ENCODE measurements around the gene AXDND1.
A peak's percentile ranks its signal among the peaks of the same experiment; 100 is the strongest.
"Not testable (repeated sequence)": the region's sequence is repeated elsewhere in the genome, so short reads cannot be mapped to it uniquely, and the experiment has no call there.

Gene AXDND1, protein sequence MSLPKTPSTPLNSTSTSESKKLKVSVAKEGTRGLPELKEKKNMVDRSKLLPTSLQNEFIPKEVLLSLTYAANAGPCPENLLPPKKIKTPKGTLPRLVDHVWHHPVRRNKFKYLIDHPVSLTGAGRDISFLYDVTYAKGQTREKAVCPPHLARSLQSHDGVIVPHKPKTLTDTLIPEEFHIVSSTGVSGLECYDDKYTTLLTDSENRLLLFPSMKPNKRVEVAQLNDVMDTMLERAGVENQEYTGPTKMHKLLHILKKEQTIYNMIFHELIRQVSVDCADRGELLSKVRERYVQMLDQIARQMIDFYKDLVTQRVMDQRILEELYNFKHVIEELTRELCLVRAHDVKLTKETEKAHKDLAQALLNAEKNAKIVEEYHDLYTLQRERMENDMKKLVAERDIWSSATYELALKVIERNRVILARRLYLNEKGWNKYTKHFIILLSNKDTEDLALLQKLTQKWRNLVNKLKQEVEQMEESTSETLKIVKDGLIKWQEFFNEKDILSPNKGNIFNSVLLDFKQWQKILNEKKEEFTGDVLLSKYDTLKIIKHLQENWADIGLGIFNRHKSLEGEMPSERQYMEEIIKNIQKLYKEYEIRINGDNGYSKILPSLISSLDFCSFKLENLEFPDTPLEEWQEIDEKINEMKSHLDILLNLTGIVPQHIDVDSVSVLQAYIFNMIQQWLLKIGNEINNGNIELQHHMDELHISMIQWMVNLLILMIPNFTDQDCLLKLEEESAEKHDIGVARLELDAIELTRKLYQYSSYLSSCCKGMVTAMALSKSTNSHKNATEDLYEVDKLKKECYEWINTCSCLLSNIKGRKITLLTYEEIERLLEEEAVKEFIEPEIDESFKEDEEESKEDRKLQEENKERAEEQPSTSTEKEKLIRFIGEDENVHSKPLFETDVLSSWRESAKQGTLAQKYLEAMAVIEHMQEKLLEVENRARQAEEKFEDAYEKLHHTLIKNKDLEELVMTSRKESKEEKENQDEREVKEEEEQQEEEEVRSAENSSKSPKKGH

DNA sequence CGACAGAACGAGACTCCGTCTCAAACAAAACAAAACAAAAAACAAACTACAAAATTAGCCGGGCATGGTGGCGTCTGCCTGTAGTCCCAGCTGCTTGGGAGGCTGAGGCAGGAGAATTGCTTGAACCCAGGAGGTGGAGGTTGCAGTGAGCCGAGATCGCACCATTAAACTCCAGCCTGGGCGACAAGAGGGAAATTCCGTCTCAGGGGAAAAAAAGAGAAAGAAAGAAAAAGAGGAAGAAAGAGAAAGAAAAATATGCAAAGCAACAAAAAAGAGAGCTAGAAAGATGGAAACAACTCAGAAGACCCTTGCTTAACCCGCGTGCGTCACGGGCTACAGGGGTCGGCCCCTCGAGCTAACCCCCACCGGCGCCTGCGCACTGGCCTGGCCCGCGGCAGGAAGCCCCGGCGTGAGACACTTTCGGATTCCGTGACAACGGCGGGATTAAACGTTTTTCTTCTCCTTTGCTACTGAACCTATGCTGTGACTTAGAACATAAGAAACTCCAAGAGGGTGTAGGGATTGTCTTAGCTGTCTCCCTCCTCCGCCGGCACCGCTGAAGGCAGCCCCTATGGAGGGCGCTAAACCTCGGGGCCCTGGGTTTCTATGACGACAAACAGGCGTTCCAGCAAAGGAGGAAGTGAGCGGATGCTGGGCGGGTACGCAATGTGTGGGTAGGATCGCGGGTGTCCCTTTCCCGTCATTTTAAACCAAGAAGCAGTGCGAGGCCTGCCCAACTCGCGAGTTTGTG, at the start of gene AXDND1:
Gene AXDND1 (plus strand): TSS at position 630 of the 751 bp plus-strand sequence. CDS start 539 bp downstream, outside the sequence.
- peak; percentile 86 for DNase-seq (ENCODE audit: low read depth)

- no peak for DNase-seq (ENCODE audit: low read depth)
Measured at GRCh38 chr1:179318491-179318890, 47.3 kb upstream of the AXDND1 start.

GRCh38 chr1:179321533-179322216, 44.1 kb upstream of the AXDND1 start:
- DNase-seq (ENCODE audit: low read depth): no peak

GRCh38 chr1:179322557-179322956, 43.2 kb upstream of the AXDND1 start:
- DNase-seq (ENCODE audit: low read depth): no peak

DNA sequence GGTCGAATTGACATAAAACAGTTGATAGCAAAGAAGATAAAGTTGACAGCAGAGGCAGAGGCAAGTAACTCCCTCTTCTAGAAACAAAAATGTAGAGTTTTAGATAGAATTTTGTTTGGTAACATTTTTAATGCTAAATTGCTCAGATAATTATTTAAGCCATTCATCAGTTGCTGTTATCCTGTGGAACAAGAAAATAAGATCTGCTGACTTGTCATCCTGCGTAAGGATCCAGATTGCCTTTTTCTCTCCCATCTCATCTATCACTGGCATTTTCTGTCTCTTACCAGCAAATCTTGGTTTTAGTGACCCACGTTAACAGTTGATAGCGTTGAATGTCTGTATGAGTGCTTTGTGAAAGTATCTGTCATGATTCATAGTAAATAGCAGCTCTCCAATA, 42.3 kb upstream of the AXDND1 start:
- DNase-seq (ENCODE audit: low read depth): no peak

DNA sequence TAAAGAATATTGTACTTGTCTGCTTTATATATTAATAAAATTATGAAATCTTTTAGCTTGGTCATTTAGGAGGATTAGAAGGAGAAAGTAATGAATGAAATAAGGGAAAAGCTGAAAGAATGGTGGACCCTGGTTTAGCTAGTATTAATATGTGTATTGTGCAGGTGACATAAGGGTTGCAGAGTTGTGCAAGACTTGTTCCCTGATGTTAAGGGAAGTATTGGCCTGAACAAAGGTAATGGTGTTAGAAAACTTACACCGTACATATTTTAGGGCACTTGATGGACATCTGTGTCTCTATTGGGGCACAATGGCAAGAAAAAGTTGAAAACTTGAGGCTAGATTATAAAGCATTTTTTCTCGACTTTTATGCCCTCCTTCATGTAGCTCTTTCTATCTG, 39.9 kb upstream of the AXDND1 start:
- no peak for DNase-seq (ENCODE audit: low read depth)

DNA sequence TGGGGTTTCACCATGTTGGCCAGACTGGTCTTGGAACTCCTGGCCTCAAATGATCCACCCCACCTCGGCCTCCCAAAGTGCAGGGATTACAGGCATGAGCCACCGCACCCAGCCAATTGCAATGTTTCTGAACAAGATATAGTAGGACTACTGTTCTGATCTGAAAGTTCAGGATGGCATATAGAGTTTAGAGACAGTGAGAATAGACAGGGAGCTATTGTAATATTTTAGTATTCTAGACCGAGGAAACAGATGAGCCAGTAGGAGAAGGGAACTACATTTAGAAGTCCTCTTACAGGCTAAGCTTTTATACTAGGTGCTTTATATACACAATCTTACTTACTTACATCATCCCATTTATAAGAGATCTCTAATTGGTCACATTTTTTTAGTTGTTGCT, 39.0 kb upstream of the AXDND1 start:
- no peak for DNase-seq (ENCODE audit: low read depth)

GRCh38 chr1:179327196-179327595, 38.6 kb upstream of the AXDND1 start:
- no peak for DNase-seq (ENCODE audit: low read depth)

DNA sequence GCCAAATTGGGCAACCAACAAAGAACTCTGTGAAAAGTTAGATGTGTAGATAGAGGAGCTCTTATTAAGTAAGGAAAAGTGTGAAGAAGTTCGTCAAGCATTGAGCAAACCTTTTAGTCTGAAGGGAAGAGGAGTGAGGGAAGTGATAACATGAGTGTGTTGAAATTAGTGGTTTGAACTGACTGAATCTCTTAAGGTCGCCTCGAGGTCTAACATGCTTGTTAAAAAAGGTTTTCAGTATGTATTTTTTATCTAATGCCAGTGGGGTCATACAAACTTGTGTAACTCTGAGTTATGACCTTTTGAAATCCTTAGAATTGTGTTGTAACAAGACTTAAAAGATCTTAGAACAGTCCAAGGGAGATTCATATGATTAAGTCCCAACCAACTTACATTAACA, 38.1 kb upstream of the AXDND1 start:
- no peak for DNase-seq (ENCODE audit: low read depth)

DNA sequence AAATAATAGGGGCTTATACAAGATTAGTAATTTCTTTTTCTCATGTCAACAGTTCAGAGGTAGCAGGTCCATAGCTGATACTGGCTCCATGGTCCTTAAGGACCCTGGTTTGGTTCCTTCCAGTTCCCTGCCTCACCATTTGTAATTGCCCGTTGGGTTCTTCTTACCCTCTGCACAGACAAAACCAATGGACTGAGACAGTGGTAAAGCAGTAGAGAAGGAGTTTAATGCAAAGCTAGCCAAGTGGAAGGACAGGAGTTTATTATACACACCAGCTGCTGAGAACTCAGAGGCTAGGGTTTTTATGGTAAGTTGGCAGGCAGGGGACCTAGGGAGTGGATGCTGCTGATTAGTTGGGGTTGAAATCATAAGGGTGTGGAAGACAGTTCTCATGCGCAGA, 35.9 kb upstream of the AXDND1 start:
- DNase-seq (ENCODE audit: low read depth): no peak

DNA sequence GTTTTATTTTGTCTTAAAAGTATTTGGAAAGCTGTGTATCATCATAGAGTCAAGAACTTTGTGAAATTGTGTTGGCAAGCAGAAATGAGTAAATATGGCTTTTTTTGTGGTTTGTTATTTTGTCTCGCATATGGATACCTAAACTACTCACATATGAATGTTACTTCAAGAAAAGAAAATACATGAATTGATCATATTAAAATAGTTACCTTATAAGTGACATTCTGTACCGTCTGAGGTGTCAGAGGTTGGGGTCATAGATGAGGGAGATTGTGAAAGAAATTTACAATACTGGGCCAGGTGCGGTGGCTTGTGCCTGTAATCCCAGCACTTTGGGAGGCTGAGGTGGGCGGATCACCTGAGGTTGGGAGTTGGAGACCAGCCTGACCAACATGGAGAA, 31.3 kb upstream of the AXDND1 start:
- DNase-seq (ENCODE audit: low read depth): no peak

DNA sequence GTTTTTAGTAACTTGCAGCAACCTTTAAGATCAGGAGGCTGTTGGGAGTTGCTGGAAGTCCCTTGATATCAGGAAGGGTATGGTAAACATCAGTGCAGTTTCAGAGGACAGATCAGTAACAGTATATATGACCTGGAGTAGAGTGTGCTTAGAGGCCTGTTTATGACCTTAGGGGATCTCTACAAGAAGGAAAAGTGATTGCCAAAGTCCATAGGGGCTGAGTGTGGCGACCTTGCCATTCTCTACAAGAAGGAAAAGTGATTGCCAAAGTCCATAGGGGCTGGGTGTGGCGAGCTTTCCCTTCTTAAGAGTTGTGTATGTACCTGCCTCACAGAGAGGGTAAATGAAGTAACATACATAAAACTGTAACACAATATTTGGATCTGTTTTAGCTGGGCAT, 28.5 kb upstream of the AXDND1 start:
- no peak for DNase-seq (ENCODE audit: low read depth)

DNA sequence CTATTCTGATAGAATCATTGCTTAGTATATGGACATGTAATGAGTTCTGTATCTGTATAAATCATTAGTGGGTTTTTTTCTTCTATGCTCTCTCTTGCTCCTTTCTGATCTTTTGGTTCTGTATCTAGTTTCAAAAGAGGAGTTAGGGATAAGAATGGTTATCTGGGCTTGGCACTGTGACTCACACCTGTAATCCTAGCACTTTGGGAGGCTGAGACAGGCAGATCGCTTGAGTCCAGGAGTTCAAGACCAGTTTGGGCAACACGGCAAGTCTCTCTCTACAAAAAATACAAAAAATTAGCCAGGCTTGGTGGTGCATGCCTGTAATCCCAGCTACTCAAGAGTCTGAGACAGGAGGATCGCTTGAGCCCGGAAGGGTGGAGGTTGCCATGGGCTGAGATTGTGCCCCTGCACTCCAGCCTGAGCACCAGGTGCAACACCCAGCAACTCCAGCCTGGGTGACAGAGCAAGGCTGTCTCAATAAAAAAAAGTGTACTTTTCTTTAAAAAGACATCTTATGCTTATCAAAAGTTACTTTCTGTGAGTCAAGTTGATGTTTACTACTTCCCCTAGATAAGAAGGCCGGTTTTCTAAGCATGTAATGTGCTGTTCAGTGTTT, 27.7 kb upstream of the AXDND1 start:
- no peak for DNase-seq (ENCODE audit: low read depth)

DNA sequence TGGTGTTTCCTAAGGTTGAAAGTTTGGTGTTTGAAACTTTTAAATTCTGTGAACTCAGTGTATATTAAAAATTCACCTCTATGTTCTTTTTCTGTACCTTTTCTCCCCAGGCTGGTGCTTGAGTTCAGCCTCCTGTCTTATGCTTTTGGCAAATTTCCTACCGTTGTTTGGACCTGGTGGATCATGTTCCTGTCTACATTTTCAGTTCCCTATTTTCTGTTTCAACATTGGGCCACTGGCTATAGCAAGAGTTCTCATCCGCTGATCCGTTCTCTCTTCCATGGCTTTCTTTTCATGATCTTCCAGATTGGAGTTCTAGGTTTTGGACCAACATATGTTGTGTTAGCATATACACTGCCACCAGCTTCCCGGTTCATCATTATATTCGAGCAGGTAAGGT, 24.9 kb upstream of the AXDND1 start:
- no peak for DNase-seq (ENCODE audit: low read depth)

DNA sequence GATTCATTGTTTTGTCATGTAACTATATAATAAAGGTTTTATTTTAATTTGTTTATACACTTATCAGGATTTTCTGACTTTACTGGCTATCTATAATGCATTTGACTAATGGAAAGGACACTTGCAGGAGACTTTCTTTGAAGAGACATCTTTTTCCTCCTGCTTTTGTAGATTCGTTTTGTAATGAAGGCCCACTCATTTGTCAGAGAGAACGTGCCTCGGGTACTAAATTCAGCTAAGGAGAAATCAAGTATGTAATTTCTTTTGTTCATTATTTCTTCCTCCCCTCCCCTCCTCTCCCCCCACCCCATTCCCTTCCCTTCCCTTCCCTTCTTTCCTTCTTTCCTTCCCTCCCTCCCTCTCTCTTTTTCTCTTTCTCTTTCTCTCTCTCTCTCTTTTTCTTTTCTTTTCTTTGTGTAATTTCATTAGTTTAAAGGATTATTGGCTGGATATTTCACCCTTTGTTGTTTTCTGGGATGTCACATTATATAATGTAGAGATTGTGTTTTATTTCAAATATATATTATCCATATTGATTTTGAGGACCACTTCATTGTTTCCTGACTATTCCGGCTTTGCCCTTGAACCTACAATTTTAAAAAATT, 23.7 kb upstream of the AXDND1 start:
- DNase-seq (ENCODE audit: low read depth): no peak

DNA sequence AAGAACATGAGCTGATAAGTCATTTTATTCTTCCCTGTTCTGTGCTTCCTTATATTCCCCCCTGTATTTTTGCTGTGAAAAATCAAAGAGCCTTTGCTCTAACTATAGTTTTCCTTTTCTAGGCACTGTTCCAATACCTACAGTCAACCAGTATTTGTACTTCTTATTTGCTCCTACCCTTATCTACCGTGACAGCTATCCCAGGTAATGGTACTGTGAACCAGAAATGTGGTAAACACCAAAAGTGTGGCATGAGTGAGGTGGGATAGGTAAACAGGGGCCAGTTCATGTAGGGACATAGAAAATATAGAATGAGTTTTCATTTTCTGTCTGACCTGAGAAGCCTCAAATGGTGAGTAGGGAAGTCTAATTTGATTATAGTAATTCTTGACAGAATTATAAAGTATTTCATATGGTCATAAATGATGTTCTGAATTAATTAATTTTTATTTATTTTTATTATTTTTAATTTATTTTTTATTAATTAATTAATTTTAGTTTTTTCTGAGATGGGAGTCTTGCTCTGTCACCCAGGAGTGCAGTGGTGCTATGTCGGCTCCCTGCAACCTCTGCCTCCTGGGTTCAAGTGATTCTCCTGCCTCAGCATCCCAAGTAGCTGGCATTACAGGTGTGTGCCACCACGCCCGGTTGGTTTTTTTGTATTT, 22.9 kb upstream of the AXDND1 start:
- no peak for DNase-seq (ENCODE audit: low read depth)

GRCh38 chr1:179351281-179351680, 14.5 kb upstream of the AXDND1 start:
- DNase-seq (ENCODE audit: low read depth): no peak

DNA sequence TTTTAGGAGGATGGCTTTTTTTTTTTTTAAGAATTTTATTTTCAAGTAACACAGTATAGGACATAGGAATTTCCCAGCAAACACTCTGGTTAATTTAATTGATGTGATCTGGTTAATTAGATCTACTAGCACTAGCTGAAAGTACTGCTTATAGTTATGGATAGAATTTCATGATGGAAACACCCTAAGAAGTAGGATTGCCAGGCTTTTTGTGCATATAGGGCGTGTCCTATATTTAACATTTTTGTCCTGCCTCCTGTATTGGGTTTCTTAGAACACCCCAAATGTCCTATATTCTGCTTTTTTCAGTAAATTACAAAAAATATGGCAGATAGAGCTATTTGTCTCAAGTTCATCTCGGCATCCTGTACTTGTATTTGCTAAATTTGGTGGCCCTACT, 13.5 kb upstream of the AXDND1 start:
- no peak for DNase-seq (ENCODE audit: low read depth)

GRCh38 chr1:179353546-179353945, 12.2 kb upstream of the AXDND1 start:
- DNase-seq (ENCODE audit: low read depth): no peak

DNA sequence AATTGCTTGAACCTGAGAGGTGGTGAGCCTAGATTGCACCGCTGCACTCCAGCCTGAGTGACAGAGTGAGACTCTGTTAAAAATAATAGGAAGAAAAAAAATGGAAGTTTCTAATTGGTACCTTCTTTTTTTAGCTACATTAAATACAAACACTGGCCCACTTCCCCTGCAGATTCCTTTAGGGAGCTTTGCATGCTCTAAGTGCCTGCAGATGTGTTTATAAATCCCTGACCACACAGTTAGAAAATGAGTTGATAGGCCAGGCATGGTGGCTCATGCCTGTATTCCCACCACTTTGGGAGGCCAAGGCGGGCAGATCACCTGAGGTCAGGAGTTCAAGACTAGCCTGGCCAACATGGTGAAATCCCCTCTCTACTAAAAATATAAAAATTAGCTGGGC, 4.1 kb upstream of the AXDND1 start:
- not testable (repeated sequence) for DNase-seq (ENCODE audit: low read depth)
